Adrenal gland (tissue), 5 donors: ENCODE data around the gene RPGRIP1.
"Not testable (repeated sequence)": the region's sequence is repeated elsewhere in the genome, so short reads cannot be mapped to it uniquely, and the experiment has no call there.

Experiments used
- CTCF ChIP-seq, 6 experiments: fragments of 450-650 bp in 4 of 6; fragments of 200-600 bp in 2 of 6; sonication (generic) in 1 of 6; IDR thresholded peaks; 1 replicate in 5 of 6; 2 replicates in 1 of 6; pipeline versions ENCODE4 v1.5.1 to v1.8.0; 2016 to 2021; ENCODE audit warnings: antibody characterized with exemption in 6 of 6, mild to moderate bottlenecking in 2 of 6, moderate library complexity in 1 of 6
- POLR2A ChIP-seq, 2 donors: fragments of 450-650 bp; IDR thresholded peaks; one replicate each; pipeline ENCODE4 v1.6.1; 2017; ENCODE audit warnings: antibody characterized with exemption in 2 of 2, mild to moderate bottlenecking in 2 of 2, moderate library complexity in 1 of 2
- donor health status: DM: no; HTN: no; CAD: no.

GRCh38 chr14:21294026-21294425 lies 14.1 kb downstream of the RPGRIP1 start:
- TF ChIP-seq CTCF, POLR2A (IDR thresholded peaks at IDR 0.05): not testable (repeated sequence)
